ENCODE data around the gene CAMSAP2.

The CAMSAP2 gene

GRCh38 chr1:200886594-200886993, 147.9 kb downstream of the CAMSAP2 start:
- no peak for DNase-seq

- no peak for DNase-seq
Observed at GRCh38 chr1:200887036-200887435, 148.3 kb downstream of the CAMSAP2 start.

- no peak for DNase-seq
Observed at GRCh38 chr1:200887772-200888348, 149.2 kb downstream of the CAMSAP2 start.

- no peak for DNase-seq
Observed at GRCh38 chr1:200888349-200888838, 149.7 kb downstream of the CAMSAP2 start.

GRCh38 chr1:200889571-200889970, 150.9 kb downstream of the CAMSAP2 start:
- DNase-seq: no peak

GRCh38 chr1:200890027-200890426, 151.3 kb downstream of the CAMSAP2 start:
- no peak for DNase-seq

- no peak for DNase-seq
Observed at GRCh38 chr1:200890818-200891773, 152.4 kb downstream of the CAMSAP2 start.

GRCh38 chr1:200891774-200892157, 153.1 kb downstream of the CAMSAP2 start:
- no peak for DNase-seq

GRCh38 chr1:200892546-200892945, 153.9 kb downstream of the CAMSAP2 start:
- no peak for DNase-seq

GRCh38 chr1:200892958-200893357, 154.3 kb downstream of the CAMSAP2 start:
- DNase-seq: no peak

- DNase-seq: no peak
Observed at GRCh38 chr1:200893411-200893901, 154.8 kb downstream of the CAMSAP2 start.

GRCh38 chr1:200894712-200895442, 156.2 kb downstream of the CAMSAP2 start, which contains the start of gene INAVA:
TSS of gene INAVA (plus strand) at chr1:200894900. CDS start at chr1:200898401, 3,501 bp downstream.
- DNase-seq: no peak

- DNase-seq: no peak
Observed at GRCh38 chr1:200895443-200895789, 156.7 kb downstream of the CAMSAP2 start.

- DNase-seq: no peak
Observed at GRCh38 chr1:200895801-200896530, 157.3 kb downstream of the CAMSAP2 start.

GRCh38 chr1:200896531-200897196, 158.0 kb downstream of the CAMSAP2 start:
- DNase-seq: no peak

- no peak for DNase-seq
Observed at GRCh38 chr1:200897259-200897658, 158.6 kb downstream of the CAMSAP2 start.

GRCh38 chr1:200899015-200899386, 160.3 kb downstream of the CAMSAP2 start:
- DNase-seq: no peak

GRCh38 chr1:200899451-200899915, 160.8 kb downstream of the CAMSAP2 start:
- no peak for DNase-seq

GRCh38 chr1:200899954-200900867, 161.5 kb downstream of the CAMSAP2 start:
- DNase-seq: no peak

GRCh38 chr1:200900877-200901276, 162.2 kb downstream of the CAMSAP2 start:
- DNase-seq: no peak

GRCh38 chr1:200901350-200901749, 162.7 kb downstream of the CAMSAP2 start:
- DNase-seq: no peak
